CD14-positive monocyte (primary cell): ENCODE results near the gene KLHL12. TPM values are rescaled to one million over a fixed set of nuclear protein-coding genes. Genes with fewer than 3 reads are reported as not detected.

Experiments used
- DNase-seq, 3 donors: peaks; one replicate each; pipeline ENCODE4 v3.0.0-alpha.2; 2011 to 2022
- H2AFZ ChIP-seq: 2 replicates; pipeline ENCODE4 v1.6.0; 2012; ENCODE audit warnings: mild to moderate bottlenecking, low read depth, low read length, inconsistent platforms; ENCODE audit not compliant: insufficient read depth, poor library complexity, severe bottlenecking
- H3K27ac ChIP-seq, 2 donors: 1 replicate in 1 of 2; 2 replicates in 1 of 2; pipeline ENCODE4 v1.5.1; 2012 to 2013; ENCODE audit warnings: low read length in 2 of 2, control low read depth in 1 of 2, inconsistent platforms in 1 of 2, low read depth in 1 of 2, mild to moderate bottlenecking in 1 of 2
- H3K27me3 ChIP-seq, 2 donors: one replicate each; pipeline versions ENCODE4 v1.6.0 to v1.6.1; 2011 to 2013; ENCODE audit warnings: low read length in 2 of 2; ENCODE audit not compliant: control insufficient read depth in 2 of 2, insufficient read depth in 2 of 2
- H3K36me3 ChIP-seq, 2 donors: replicated peaks in 1 of 2; 1 replicate in 1 of 2; 2 replicates in 1 of 2; pipeline versions ENCODE4 v1.5.1 to v1.6.1; 2012 to 2013; ENCODE audit warnings: low read length in 2 of 2, control low read depth in 1 of 2, inconsistent platforms in 1 of 2, mild to moderate bottlenecking in 1 of 2; ENCODE audit not compliant: insufficient read depth in 2 of 2, control insufficient read depth in 1 of 2
- H3K4me1 ChIP-seq, 2 donors: 1 replicate in 1 of 2; 2 replicates in 1 of 2; pipeline versions ENCODE4 v1.5.1 to v1.6.1; 2012 to 2013; ENCODE audit warnings: low read length in 2 of 2, control low read depth in 1 of 2, inconsistent platforms in 1 of 2, mild to moderate bottlenecking in 1 of 2, moderate library complexity in 1 of 2; ENCODE audit not compliant: insufficient read depth in 2 of 2, control insufficient read depth in 1 of 2
- H3K4me2 ChIP-seq: replicated peaks from 2 replicates; pipeline ENCODE3; 2012; ENCODE audit warnings: low read length, moderate library complexity, mild to moderate bottlenecking; ENCODE audit not compliant: poor library complexity, severe bottlenecking; ENCODE audit errors: extremely low read depth
- H3K4me3 ChIP-seq, 3 experiments: fragments of 200-600 bp in 1 of 3; sonication (generic) in 1 of 3; replicated peaks in 1 of 3; 1 replicate in 2 of 3; 2 replicates in 1 of 3; pipeline ENCODE4 v1.5.1; 2011 to 2013; ENCODE audit warnings: low read length in 3 of 3, mild to moderate bottlenecking in 3 of 3, control low read depth in 2 of 3, low read depth in 2 of 3, inconsistent platforms in 1 of 3, moderate library complexity in 1 of 3
- H3K79me2 ChIP-seq: 2 replicates; pipeline ENCODE4 v1.6.0; 2012; ENCODE audit warnings: mild to moderate bottlenecking, control low read depth, inconsistent platforms, low read length, moderate library complexity; ENCODE audit not compliant: insufficient read depth
- H3K9ac ChIP-seq: 2 replicates; pipeline ENCODE4 v1.6.0; 2017; ENCODE audit warnings: low read length, mild to moderate bottlenecking; ENCODE audit not compliant: insufficient read depth, poor library complexity, severe bottlenecking
- H3K9me3 ChIP-seq, 2 donors: replicated peaks in 1 of 2; 1 replicate in 1 of 2; 2 replicates in 1 of 2; pipeline versions ENCODE4 v1.5.1 to v1.6.1; 2012 to 2013; ENCODE audit warnings: low read length in 2 of 2, control low read depth in 1 of 2; ENCODE audit not compliant: control insufficient read depth in 1 of 2, insufficient read depth in 1 of 2
- H4K20me1 ChIP-seq: 2 replicates; pipeline ENCODE4 v1.6.0; 2012; ENCODE audit warnings: mild to moderate bottlenecking, low read length, control low read depth, moderate library complexity; ENCODE audit not compliant: insufficient read depth
- H3K27ac Mint-ChIP-seq, 7 donors: one replicate each; pipeline ENCODE4 v1.8.0; 2020; ENCODE audit warnings: mild to moderate bottlenecking in 7 of 7, mixed read lengths in 7 of 7, moderate library complexity in 6 of 7, inconsistent platforms in 2 of 7
- H3K27me3 Mint-ChIP-seq, 3 donors: one replicate each; pipeline ENCODE4 v1.8.0; 2021 to 2022; ENCODE audit warnings: low read depth in 3 of 3, mild to moderate bottlenecking in 3 of 3, mixed read lengths in 3 of 3, moderate library complexity in 3 of 3, inconsistent platforms in 1 of 3
- H3K36me3 Mint-ChIP-seq, 2 donors: one replicate each; pipeline ENCODE4 v1.8.0; 2020; ENCODE audit warnings: mixed read lengths in 2 of 2, inconsistent platforms in 1 of 2, mild to moderate bottlenecking in 1 of 2
- H3K4me1 Mint-ChIP-seq: one replicate; pipeline ENCODE4 v1.8.0; 2020; ENCODE audit warnings: mild to moderate bottlenecking, mixed read lengths
- H3K4me3 Mint-ChIP-seq, 2 donors: one replicate each; pipeline ENCODE4 v1.8.0; 2020; ENCODE audit warnings: mild to moderate bottlenecking in 2 of 2, mixed read lengths in 2 of 2, moderate library complexity in 1 of 2
- H3K9me3 Mint-ChIP-seq, 7 donors: one replicate each; pipeline ENCODE4 v1.8.0; 2020 to 2022; ENCODE audit warnings: mixed read lengths in 7 of 7, mild to moderate bottlenecking in 6 of 7, moderate library complexity in 6 of 7, inconsistent platforms in 2 of 7
- CTCF ChIP-seq: fragments of 200-600 bp; IDR thresholded peaks from one replicate; pipeline ENCODE4 v1.8.0; 2022; ENCODE audit warnings: antibody characterized with exemption, mild to moderate bottlenecking
- WGBS: methylation state at CpG from one replicate; pipeline ENCODE4 v1.1.5; 2013; ENCODE audit warnings: missing lambda C conversion rate; ENCODE audit not compliant: insufficient coverage; 5-methylcytosine and 5-hydroxymethylcytosine counted together
- intact Hi-C, 2 donors: fragments of 100-400 bp; cut with micrococcal nuclease; formaldehyde crosslinking; loops; one replicate each; pipeline versions ENCODE4 v1.15.0 to v1.15.1; 2023
- polyA minus RNA-seq: library from RNA; depleted of rRNA, polyadenylated mRNA; stranded (reverse); fragments of >200 nt; gene quantifications from 2 replicates; pipeline ENCODE4 v1.2.3, GENCODE V29; 2012
- polyA plus RNA-seq, 3 donors: library from polyadenylated mRNA; depleted of rRNA in 1 of 3; unstranded in 2 of 3; stranded (reverse) in 1 of 3; fragments of 300-500 nt in 2 of 3; fragments of >200 nt in 1 of 3; fragmentation: Illumina TruSeq in 2 of 3; gene quantifications; 1 replicate in 2 of 3; 2 replicates in 1 of 3; pipeline ENCODE4 v1.2.3, GENCODE V29; 2012 to 2021
- total RNA-seq, 12 experiments: library from RNA in 1 of 12; stranded (reverse) in 1 of 12; fragments of 120-200 nt in 1 of 12; gene quantifications; one replicate each; pipeline ENCODE4 v1.2.4 and lab custom pipeline; 2013 to 2026; ENCODE audit warnings: mixed read lengths in 6 of 12, inconsistent platforms in 1 of 12

KLHL12 gene
- total RNA-seq (2013), result 27.6 TPM
- polyA plus RNA-seq, result 10 to 100 TPM; 20.7 to 36.7 (median 21.9) TPM
- polyA minus RNA-seq, result 7.3 and 12.4 TPM in 2 replicates
- 19.7 to 41.0 (median 30.4) reads per million in 11 experiments for total RNA-seq (lab: John Stamatoyannopoulos, UW)

DNA sequence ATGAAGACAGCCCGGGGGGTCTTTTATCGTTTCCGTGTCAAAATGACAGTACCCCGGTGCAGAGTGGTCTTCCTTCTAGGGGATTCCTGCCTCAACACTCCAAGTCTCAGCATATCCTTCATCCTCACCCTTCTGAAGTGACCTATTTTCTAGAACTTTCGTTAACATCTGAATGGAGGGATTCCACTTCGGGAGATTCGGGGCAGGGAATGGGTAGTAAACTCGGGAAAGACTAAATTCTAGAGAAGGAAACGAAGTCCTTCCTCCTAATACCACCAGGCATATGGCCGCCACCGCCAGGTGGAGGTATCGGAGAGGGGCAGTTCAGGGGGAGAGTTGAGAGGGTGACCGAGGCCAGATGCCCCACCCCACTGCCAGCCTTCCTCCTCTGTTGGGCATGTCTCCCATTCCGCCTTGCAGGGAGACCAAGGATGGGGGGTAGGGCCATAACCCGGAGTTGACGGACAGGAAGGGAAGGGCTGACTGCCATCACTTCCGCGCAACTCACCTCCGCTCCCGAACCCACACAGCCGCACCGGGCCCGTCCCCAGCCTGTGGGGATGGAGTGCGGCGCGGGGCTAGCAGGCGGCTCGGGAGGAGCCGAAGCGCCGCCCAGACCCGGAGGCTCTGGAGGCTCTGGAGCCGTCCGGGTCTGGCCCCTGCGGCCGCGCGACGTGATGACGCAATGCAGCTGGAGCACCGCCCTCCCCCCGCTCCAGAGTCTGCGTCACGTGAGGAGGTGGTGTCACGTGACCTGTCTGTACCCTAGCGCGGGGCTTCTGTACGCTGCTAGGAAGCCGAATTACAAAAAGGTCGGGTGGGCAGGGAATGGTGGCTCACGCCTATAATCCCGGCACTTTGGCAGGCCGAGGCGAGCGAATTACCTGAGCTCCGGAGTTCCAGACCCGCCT is at the start of gene KLHL12:
Gene KLHL12 (minus strand): TSS at position 654 of the 911 bp plus-strand sequence. CDS start 2,072 bp downstream, outside the sequence.
- Histone ChIP-seq H3K27ac (peak within 1 kb of the TSS; percentile 88 to 95), H3K79me2 (peaks cover 23% of the 10 kb centered on the region), H3K4me3 (peak within 1 kb of the TSS; percentile 83 to 95 (median 92)), H2AFZ (peak within 1 kb of the TSS; percentile 90), H4K20me1 (no peaks in the 10 kb centered on the region), H3K36me3 (peaks cover 7 to 23% of the 10 kb centered on the region in 2 donors), H3K4me2 (peak within 1 kb of the TSS; percentile 77), H3K27me3 (no peaks in the 10 kb centered on the region), H3K4me1 (peaks cover 13 to 25% of the 10 kb centered on the region in 2 donors), H3K9ac (peak within 1 kb of the TSS; percentile 93), H3K9me3 (no peaks in the 10 kb centered on the region)
- 0% methylated on average over 34 of the region's 57 CpGs for WGBS
- Mint-ChIP-seq H3K9me3 (no peaks in the 10 kb centered on the region), H3K27ac (peak within 1 kb of the TSS; percentile 91 to 97 (median 94)), H3K36me3 (peaks cover 12 to 13% of the 10 kb centered on the region in 2 donors), H3K4me1 (peaks cover 25% of the 10 kb centered on the region), H3K27me3 (peaks cover 3 to 6% (median 5%) of the 10 kb centered on the region in 3 donors), H3K4me3 (peak within 1 kb of the TSS; percentile 91 to 93)
- intact Hi-C loops, result loop anchor here (1.0 to 5.0 kb wide), 5 partner anchors 30 to 80 kb away; partner anchors contain the start of genes CYB5R1 (in 1 of the 2), RABIF (in 1 of the 2) and TMEM183A (in 1 of the 2)
- TF ChIP-seq CTCF, result peak; percentile 62
- peak; percentile 94 to 96 (median 96) for DNase-seq

- Histone ChIP-seq H3K9me3 (no peaks in the 10 kb centered on the region), H4K20me1 (no peaks in the 10 kb centered on the region), H2AFZ (no peak overlapping the region), H3K36me3 (no peaks in the 10 kb centered on the region), H3K9ac (no peak overlapping the region), H3K27ac (no peak overlapping the region), H3K4me1 (peaks cover 10 to 14% of the 10 kb centered on the region in 2 donors), H3K4me2 (peak overlapping the region; percentile 19), H3K27me3 (no peaks in the 10 kb centered on the region), H3K4me3 (peak overlapping the region in 1 of 3 experiments; percentile 13), H3K79me2 (no peaks in the 10 kb centered on the region)
- peaks cover 13% of the 10 kb centered on the region for H3K4me1 Mint-ChIP-seq
- peak overlapping the region in 6 of 7 donors; percentile 15 to 92 (median 54) for H3K27ac Mint-ChIP-seq
- peaks cover 2% of the 10 kb centered on the region in 3 donors for H3K27me3 Mint-ChIP-seq
- H3K36me3 Mint-ChIP-seq, result no peaks in the 10 kb centered on the region
- peak overlapping the region in 1 of 2 donors; percentile 71 for H3K4me3 Mint-ChIP-seq
- DNase-seq, result peak; percentile 55 to 79 (median 74)
- 90% methylated on average over 1 of the region's 3 CpGs for WGBS
- peaks cover 0 to 4% (median 0%) of the 10 kb centered on the region in 7 donors for H3K9me3 Mint-ChIP-seq
- no peak for TF ChIP-seq CTCF
- intact Hi-C loops, result no loop called here
These were observed 49.6 kb upstream of the KLHL12 start for GRCh38 chr1:202976633-202977032.
